Activated CD8-positive, alpha-beta memory T cell treated with anti-CD3 and anti-CD28 coated beads, Interleukin-2, amount 50 U/mL, for 24 hours (primary cell): Measurements from ENCODE around the gene PODN.

Source experiments
- DNase-seq: peaks from one replicate; pipeline ENCODE4 v3.0.0-alpha.2; 2020; ENCODE audit errors: extremely low read depth

The PODN gene

GRCh38 chr1:53050310-53050709 lies 11.7 kb upstream of the PODN start:
- no peak for DNase-seq

DNA sequence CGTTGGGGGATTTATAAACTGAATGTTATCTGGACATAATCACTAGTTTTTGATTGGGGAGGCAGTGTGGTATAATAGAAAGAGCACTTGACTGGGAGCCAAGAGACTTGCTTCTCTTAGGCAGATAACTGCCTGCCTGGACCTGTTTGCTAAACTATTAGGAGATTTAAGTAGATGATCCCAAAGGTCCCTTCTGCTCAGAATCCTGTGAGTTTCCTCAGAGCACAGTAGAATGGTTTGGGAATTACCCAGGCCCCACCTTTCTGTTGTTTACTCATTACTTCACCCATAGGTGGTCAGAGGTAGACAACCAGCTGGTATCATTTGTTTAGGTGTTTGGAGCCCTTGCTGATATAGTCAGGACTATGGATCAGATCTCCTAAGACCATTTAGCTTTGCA lies 10.3 kb upstream of the PODN start:
- no peak for DNase-seq

GRCh38 chr1:53057127-53057526 lies 4.9 kb upstream of the PODN start:
- no peak for DNase-seq

DNA sequence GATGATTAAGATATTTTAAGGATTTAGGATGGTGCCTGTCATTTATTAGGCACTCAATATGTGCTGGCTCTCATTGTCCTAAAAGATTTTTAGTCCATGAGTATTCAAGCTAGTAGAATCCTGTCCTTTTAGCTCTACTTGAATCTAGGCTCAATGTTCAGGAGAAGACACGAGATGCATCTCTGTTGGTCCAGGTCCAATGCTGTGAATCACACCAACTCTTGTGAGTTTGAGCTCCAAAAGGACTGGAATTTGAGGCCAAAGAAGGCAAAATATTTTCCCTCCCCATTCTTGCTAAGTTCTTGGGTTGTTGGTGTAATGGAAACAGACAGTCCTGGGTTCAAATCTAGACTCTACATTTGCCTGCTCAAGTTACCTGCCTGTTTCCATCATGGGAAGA lies 1.4 kb upstream of the PODN start:
- DNase-seq: no peak

- DNase-seq: no peak
Measured at GRCh38 chr1:53061123-53061858, 722 bp upstream of the PODN start.

DNA sequence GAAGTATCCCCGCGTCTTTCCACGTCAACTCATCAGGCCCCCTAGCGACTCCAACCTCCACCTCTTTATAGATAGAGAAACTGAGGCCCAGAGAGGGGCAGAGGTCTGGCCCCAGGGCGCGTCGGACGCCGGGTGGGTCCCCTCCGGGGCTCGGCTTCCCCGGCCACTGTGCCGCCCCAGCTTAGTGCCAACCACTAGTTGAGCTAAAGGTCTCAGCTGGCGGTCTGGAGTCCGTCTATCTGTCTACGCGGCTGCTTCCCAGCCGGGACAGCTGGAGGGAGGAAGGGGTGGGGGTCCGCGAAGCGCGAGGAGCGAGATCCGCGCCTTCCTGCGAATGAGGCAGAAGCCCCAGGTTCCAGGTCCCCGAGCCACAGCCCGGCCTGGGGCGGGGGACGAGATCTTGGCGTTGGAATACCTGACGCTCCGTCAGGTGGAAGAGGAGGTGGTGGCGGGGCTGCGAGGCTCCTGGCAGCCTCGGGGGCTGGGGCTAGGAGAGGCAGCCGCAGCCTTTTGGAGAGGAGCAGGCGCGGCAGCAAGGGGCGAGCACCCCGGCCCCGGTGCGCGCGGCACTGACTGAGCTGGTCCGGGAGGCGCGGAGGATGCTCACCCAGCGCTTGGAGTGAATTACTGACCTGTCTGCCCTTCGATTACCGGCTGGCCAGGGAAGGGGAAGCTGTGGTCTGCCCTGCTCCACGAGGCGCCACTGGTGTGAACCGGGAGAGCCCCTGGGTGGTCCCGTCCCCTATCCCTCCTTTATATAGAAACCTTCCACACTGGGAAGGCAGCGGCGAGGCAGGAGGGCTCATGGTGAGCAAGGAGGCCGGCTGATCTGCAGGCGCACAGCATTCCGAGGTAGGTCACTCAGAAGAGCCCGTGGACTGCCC lies 937 bp downstream of the PODN start:
- no peak for DNase-seq

DNA sequence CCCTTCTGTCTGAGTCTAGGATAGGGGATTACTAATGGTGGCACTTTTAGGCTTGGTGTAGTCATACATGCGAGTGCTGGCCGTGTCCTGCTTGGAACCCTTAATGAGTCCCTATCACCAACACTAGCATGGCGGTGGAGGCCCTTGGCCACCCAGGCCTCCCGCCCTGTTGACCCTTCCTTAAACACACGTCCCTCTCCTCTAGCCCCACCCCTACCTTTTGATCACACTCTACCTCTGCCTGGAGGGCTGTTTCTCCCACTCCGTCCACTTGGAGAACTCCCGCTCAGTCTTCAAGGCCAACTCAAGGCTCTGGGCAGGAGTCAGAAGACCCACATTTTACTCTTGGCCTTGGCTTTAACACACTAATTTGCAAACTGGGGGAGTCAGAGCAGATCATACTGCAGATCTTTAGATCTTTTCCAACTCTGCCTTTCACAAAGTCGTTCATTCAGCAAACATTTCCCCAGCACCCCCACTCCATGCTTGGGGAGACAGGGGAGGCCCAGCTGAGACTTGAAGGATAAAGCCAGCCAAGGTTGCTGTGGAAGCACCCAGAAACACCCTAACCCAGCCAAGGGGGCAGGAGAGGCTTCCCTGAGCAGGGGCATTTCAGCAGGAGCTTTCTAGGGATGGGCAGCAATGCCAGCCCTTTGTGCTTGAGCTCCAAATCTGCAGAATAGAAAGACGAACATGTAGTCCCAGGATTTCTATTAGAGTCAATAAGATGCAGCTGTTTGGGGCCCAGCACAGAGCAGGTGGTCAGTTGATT lies 1.9 kb downstream of the PODN start:
- no peak for DNase-seq

DNA sequence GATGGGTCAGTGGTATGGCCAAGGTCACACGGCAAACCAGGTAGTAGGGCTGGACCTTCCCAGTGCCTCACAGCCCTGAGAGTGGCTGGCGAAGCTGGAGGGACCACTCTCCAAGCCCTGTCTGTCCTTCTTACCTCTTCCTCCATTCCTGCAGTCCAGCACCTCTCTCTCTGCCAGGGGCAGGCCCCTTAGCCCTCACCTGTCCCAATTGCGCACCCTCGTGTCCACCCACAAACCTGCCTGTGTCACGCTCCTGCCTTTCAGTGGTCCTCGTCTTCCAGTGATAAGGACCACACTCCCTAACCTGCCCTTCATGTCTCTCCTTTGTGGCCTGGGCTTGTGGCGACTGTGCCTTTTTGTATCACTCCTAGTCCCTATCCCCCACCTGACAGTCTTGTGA lies 3.4 kb downstream of the PODN start:
- DNase-seq: no peak

DNA sequence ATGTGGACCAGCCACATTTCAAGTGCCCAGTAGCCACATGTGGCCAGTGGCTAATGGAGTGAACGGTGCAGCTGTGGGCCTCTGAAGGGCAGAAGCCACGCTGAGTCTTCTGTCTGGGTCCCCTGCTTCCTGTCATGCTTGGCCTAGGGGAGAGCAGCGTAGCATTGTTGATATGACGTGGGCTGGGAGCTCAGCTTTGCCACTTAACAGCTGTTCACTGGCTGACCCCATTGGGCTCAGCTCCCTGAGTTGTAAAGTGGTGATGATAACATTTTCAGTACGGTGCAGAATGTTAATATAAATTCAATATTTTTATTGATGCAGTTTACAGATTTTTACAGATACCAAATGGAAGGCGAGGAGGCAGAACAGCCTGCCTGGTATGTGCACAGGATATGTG lies 4.5 kb downstream of the PODN start:
- no peak for DNase-seq

- no peak for DNase-seq
Measured at GRCh38 chr1:53066891-53067738, 5.1 kb downstream of the PODN start.

DNA sequence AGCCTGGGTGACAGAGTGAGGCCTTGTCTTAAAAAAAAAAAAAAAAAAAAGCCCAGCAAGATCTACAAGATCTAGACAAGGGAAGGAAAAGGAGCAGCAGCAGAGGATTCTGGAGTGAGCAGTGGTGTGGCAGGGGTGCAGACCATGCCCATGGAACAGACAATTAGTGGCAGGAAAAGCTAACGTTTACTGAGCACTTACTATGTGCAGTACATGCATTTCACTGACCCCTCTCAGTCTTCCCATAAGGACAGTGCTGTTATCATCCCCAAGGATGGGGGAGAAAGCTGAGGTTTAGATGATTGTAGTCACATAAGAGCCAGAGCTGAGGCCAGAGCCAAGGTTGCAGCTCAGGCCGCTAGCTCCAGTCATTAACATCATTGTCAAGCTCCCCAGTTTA lies 5.9 kb downstream of the PODN start:
- no peak for DNase-seq

DNA sequence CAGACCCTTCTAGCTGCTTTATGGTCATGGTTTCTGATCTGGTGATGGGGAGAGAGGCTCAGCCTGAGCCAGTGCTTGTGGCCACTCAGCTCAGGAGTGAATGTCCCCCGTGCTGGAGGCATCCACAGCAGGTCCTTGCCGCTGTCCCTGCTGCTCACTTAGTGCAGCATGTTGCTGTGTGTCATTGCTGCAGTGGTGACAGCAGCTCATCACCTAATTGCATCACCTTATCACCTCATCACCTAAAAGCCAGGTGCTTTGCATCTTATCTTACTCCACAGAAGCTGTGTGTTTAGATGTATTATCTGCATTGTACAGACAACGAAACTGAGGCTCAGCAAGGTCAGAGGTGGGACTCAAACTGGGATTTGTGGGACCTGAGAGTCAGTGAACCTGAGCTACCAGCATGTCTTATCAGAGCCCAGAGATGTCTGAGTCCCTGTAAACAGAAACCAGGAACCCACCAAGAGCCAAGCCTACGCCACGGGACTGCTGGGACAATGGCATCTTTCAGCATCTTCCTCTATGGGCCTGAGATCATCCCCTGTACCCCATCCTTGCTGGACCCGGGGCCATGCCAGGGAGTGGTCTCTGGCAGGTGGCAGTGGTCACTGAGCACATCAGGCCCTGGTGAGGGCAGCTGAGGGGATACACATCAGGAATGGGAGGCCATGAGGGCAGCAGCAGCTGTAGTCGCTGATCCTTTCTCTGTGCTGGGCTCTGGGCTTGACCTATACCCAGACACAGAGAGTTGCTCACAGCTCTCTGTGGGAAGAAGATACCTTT lies 6.5 kb downstream of the PODN start:
- DNase-seq: no peak

- no peak for DNase-seq
Measured at GRCh38 chr1:53069265-53069662, 7.3 kb downstream of the PODN start.

GRCh38 chr1:53069663-53070327 lies 7.8 kb downstream of the PODN start:
- DNase-seq: no peak

DNA sequence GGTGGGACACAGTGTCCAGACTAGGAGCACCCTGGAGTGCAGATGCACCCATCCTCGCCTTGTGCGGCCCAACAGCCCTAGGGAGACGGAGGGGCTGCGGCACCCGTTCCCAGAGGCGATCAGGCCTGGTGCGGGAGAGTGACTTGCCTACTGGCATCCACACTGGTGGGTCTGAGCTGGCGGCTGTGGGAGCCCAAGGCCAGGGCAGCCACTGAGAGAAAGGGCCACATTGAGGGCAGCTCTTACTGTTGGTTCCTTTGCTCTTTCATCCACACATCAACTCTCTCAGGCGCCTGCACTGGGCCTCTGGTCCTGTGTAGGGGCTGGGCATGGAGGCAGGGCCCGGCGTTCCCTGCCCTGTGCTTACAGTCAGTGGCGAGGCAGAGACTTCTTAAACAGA lies 8.6 kb downstream of the PODN start:
- DNase-seq: no peak

- no peak for DNase-seq
Measured at GRCh38 chr1:53071167-53071865, 9.3 kb downstream of the PODN start.

DNA sequence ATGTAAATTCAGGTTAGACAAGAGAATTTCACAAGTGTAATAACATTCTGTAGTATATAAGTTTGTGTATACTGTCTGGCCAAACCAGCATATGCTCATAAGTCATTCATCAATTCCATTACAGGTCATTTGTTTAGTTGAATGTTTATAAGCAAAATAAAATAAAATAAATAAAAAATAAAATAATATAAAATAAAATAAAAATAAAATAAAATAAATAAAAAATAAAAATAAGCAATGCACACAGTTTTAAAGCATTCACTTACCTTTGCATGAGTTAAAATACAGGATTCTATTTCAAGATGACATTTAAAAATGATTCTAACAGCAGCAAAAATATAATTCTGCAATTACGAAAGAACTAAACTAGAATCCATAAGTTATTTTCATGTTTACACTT lies 9.9 kb downstream of the PODN start:
- DNase-seq: no peak

DNA sequence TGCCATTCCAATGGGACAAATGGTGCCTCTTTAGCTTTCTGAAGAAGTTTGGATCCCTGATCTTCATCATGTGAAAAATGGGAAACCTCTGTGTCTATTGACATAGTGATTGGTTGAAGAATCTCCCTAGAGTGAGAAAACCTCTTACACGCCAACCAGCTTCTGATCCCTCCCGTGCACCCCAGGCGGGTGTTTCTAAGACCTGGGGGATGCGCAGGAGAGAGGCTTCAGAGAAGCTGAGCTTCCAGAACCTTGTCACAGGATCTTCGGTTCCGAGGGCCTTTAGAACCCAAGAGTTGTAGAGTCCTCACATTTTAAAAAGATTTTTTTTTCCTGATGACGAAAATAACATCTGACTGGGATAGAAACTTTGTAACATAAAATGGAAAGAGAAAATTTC lies 11.3 kb downstream of the PODN start:
- no peak for DNase-seq

DNA sequence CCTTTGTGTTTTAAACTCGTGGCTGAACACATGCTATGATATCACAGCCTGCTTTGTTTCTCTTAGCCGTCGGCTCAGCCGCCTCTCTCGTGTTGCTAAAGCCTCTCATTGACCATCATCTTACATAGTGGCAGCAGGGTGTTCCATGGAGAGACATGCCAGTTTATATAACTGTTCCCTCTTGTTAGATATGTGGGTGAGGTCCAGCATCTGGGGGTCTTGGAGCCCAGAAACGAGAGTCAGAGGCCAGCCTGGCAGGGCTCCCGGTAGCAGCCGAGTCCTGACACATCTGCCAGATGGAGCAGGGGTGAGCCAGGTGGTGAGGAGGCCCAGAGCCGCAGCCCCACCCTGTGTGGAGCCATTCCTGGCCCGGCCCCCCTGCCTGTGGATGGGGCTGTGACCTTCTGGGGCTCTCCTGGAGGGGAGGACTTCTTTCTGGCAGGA lies 11.9 kb downstream of the PODN start:
- no peak for DNase-seq
